Neural progenitor cell (in vitro differentiated cells): Measurements from ENCODE around the gene KIAA1217. TPM values are rescaled to one million over a fixed set of nuclear protein-coding genes. Genes with fewer than 3 reads are reported as not detected.

ENCODE experiments used
- DNase-seq: peaks from one replicate; pipeline ENCODE4 v3.0.0-alpha.2; 2016; ENCODE audit warnings: low spot score
- H2AFZ ChIP-seq: fragments of 200-600 bp; sonication (generic); replicated peaks from 2 replicates; pipeline ENCODE4 v1.6.1; 2016; ENCODE audit warnings: antibody characterized with exemption
- H3F3A ChIP-seq: fragments of 200-600 bp; sonication (generic); 2 replicates; pipeline ENCODE4 v1.6.1; 2016; ENCODE audit warnings: antibody characterized with exemption, low read depth
- H3K27ac ChIP-seq: fragments of 200-600 bp; sonication (generic); 2 replicates; pipeline ENCODE4 v1.5.1; 2016; ENCODE audit warnings: mild to moderate bottlenecking
- H3K27me3 ChIP-seq: fragments of 200-600 bp; sonication (generic); 2 replicates; pipeline ENCODE4 v1.6.1; 2016; ENCODE audit warnings: mild to moderate bottlenecking, moderate library complexity
- H3K36me3 ChIP-seq: fragments of 200-600 bp; sonication (generic); 2 replicates; pipeline ENCODE4 v1.5.1; 2016
- H3K4me1 ChIP-seq: fragments of 200-600 bp; sonication (generic); 2 replicates; pipeline ENCODE4 v1.6.1; 2016; ENCODE audit warnings: mixed run types
- H3K4me2 ChIP-seq: fragments of 200-600 bp; sonication (generic); 2 replicates; pipeline ENCODE4 v1.6.1; 2016
- H3K4me3 ChIP-seq: fragments of 200-600 bp; sonication (generic); 2 replicates; pipeline ENCODE4 v1.5.1; 2016
- H3K79me2 ChIP-seq: fragments of 200-600 bp; sonication (generic); 2 replicates; pipeline ENCODE4 v1.6.1; 2016; ENCODE audit warnings: low read depth
- H3K9ac ChIP-seq: fragments of 200-600 bp; sonication (generic); 2 replicates; pipeline ENCODE4 v1.6.1; 2016
- H3K9me3 ChIP-seq: fragments of 200-600 bp; sonication (generic); 2 replicates; pipeline ENCODE4 v1.5.1; 2016; ENCODE audit warnings: low read depth
- H4K20me1 ChIP-seq: fragments of 200-600 bp; sonication (generic); 2 replicates; pipeline ENCODE4 v1.6.1; 2016; ENCODE audit warnings: low read depth
- H3K27ac Mint-ChIP-seq: 3 replicates; pipeline ENCODE4 v1.8.0; 2021; ENCODE audit warnings: mixed read lengths
- H3K27me3 Mint-ChIP-seq: 2 replicates; pipeline ENCODE4 v1.8.0; 2022; ENCODE audit warnings: low read depth, mild to moderate bottlenecking, inconsistent platforms, moderate library complexity, mixed read lengths; ENCODE audit not compliant: insufficient read depth
- H3K36me3 Mint-ChIP-seq: 3 replicates; pipeline ENCODE4 v1.8.0; 2021; ENCODE audit warnings: mixed read lengths
- H3K4me1 Mint-ChIP-seq: 3 replicates; pipeline ENCODE4 v1.8.0; 2021; ENCODE audit warnings: mixed read lengths
- H3K4me3 Mint-ChIP-seq: 3 replicates; pipeline ENCODE4 v1.8.0; 2021; ENCODE audit warnings: mild to moderate bottlenecking, moderate library complexity, mixed read lengths
- H3K9me3 Mint-ChIP-seq: 3 replicates; pipeline ENCODE4 v1.8.0; 2020; ENCODE audit warnings: mixed read lengths
- EZH2 ChIP-seq: fragments of 200-600 bp; sonication (generic); IDR thresholded peaks from 2 replicates; pipeline ENCODE4 v1.6.1; 2017; ENCODE audit warnings: antibody characterized with exemption, mild to moderate bottlenecking, moderate library complexity
- EZH2phosphoT487 ChIP-seq: fragments of 200-600 bp; sonication (generic); IDR thresholded peaks from 2 replicates; pipeline ENCODE4 v1.6.1; 2017; ENCODE audit warnings: antibody characterized with exemption
- total RNA-seq: library from RNA; depleted of rRNA; stranded (reverse); fragments of >200 nt; gene quantifications from 2 replicates; pipeline ENCODE4 v1.2.3, GENCODE V29; 2015; ENCODE audit warnings: low replicate concordance
- TF ChIP-seq, protein P1 (sequence below): fragments of 200-600 bp; sonication (generic); IDR thresholded peaks from 2 replicates; pipeline ENCODE4 v1.5.1; 2017; ENCODE audit warnings: antibody characterized with exemption, mild to moderate bottlenecking

The KIAA1217 gene
- total RNA-seq, 1 donor from 2014 or later, result 13.1 TPM

DNA sequence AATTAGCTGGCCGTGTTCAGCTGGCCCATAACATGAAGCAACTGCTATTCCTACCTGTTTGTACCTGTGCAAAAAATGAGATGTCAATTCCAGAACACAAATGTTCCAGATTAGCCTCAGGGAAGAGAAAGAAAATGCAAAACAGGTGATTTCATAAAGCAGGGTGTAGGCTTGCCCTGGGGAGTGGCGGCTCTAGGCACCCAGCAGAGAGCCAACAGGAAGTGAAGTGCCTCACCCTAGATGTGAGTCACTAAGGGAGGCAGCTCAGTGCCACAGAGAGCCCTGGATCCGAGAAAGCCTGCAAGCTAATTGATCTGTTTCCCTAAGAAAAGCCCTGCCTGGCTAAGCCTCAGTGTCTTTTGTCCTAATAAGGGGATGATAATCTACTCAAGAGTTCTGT lies 274.8 kb downstream of the KIAA1217 start:
- Histone ChIP-seq H3K4me2 (no peak overlapping the region), H3K9me3 (no peaks in the 10 kb centered on the region), H3F3A (no peaks in the 10 kb centered on the region), H3K27me3 (no peaks in the 10 kb centered on the region), H2AFZ (no peak overlapping the region), H3K4me1 (no peaks in the 10 kb centered on the region), H3K79me2 (no peaks in the 10 kb centered on the region), H3K4me3 (no peak overlapping the region), H3K27ac (no peak overlapping the region), H3K9ac (no peak overlapping the region), H3K36me3 (no peaks in the 10 kb centered on the region), H4K20me1 (no peaks in the 10 kb centered on the region)
- Mint-ChIP-seq H3K36me3 (peaks cover 13% of the 10 kb centered on the region), H3K4me1 (peaks cover 6% of the 10 kb centered on the region), H3K9me3 (peaks cover 3% of the 10 kb centered on the region), H3K27me3 (peaks cover 2% of the 10 kb centered on the region), H3K4me3 (no peak overlapping the region), H3K27ac (no peak overlapping the region)
- TF ChIP-seq EZH2 (no peak), EZH2phosphoT487 (no peak)
- TF ChIP-seq, protein P1, sequence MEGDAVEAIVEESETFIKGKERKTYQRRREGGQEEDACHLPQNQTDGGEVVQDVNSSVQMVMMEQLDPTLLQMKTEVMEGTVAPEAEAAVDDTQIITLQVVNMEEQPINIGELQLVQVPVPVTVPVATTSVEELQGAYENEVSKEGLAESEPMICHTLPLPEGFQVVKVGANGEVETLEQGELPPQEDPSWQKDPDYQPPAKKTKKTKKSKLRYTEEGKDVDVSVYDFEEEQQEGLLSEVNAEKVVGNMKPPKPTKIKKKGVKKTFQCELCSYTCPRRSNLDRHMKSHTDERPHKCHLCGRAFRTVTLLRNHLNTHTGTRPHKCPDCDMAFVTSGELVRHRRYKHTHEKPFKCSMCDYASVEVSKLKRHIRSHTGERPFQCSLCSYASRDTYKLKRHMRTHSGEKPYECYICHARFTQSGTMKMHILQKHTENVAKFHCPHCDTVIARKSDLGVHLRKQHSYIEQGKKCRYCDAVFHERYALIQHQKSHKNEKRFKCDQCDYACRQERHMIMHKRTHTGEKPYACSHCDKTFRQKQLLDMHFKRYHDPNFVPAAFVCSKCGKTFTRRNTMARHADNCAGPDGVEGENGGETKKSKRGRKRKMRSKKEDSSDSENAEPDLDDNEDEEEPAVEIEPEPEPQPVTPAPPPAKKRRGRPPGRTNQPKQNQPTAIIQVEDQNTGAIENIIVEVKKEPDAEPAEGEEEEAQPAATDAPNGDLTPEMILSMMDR, result no peak
- peak; percentile 21 for DNase-seq

DNA sequence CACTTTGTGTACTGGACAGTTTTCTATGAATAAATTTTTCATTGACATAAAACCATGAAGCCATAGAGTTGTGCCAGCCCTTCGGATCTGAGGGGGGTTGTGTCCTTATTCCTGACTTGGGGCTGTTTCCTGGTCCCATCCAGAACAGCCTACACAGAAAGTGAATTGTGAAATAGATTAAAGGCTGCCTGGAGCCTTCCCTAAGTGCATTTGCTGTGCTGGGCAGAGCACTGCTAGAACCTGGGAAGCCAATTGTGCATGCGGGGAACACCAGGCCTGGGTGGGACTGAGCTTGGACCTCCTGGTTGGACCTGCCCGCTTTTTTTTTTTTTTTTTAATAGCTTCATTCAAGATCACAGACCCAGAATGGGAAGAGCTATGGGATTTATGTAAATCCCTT lies 275.8 kb downstream of the KIAA1217 start:
- Mint-ChIP-seq H3K4me1 (peaks cover 9% of the 10 kb centered on the region), H3K36me3 (peaks cover 10% of the 10 kb centered on the region), H3K9me3 (no peaks in the 10 kb centered on the region), H3K4me3 (no peak overlapping the region), H3K27ac (no peak overlapping the region), H3K27me3 (peaks cover 2% of the 10 kb centered on the region)
- DNase-seq, result no peak
- Histone ChIP-seq H3F3A (no peaks in the 10 kb centered on the region), H3K27ac (no peak overlapping the region), H3K9me3 (no peaks in the 10 kb centered on the region), H3K4me1 (no peaks in the 10 kb centered on the region), H3K4me2 (no peak overlapping the region), H3K36me3 (no peaks in the 10 kb centered on the region), H3K27me3 (no peaks in the 10 kb centered on the region), H2AFZ (no peak overlapping the region), H3K9ac (no peak overlapping the region), H3K79me2 (no peaks in the 10 kb centered on the region), H4K20me1 (no peaks in the 10 kb centered on the region), H3K4me3 (no peak overlapping the region)
- TF ChIP-seq EZH2phosphoT487 (no peak), EZH2 (no peak)
- TF ChIP-seq, protein P1, result no peak

DNA sequence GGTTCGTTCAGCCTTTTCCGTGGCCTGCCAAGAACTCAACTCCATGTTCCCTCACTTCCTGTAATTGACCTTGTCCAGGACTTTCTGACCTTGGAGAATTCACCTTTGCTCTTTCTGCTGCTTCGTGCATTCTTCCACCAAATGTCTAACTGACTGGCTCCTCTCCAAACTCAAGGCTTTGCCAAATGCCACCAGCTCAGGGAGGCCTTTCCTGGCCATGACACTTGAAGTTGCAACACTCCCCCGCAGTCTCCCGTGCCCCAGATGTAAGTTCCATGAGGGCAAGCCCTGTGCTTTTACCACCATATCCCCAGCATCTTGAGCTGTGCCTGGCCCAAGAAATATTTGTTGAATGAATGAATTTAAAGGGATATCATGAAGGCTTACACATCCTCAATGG lies 276.4 kb downstream of the KIAA1217 start:
- Histone ChIP-seq H4K20me1 (no peaks in the 10 kb centered on the region), H3K27me3 (no peaks in the 10 kb centered on the region), H3K4me1 (no peaks in the 10 kb centered on the region), H3F3A (no peaks in the 10 kb centered on the region), H3K79me2 (no peaks in the 10 kb centered on the region), H3K9me3 (no peaks in the 10 kb centered on the region), H3K4me2 (no peak overlapping the region), H3K27ac (no peak overlapping the region), H3K36me3 (no peaks in the 10 kb centered on the region), H3K9ac (no peak overlapping the region), H2AFZ (no peak overlapping the region), H3K4me3 (no peak overlapping the region)
- no peaks in the 10 kb centered on the region for H3K9me3 Mint-ChIP-seq
- peaks cover 10% of the 10 kb centered on the region for H3K36me3 Mint-ChIP-seq
- H3K4me1 Mint-ChIP-seq, result peaks cover 9% of the 10 kb centered on the region
- TF ChIP-seq EZH2, result no peak
- TF ChIP-seq, protein P1, result no peak
- TF ChIP-seq EZH2phosphoT487, result no peak
- H3K27me3 Mint-ChIP-seq, result peaks cover 2% of the 10 kb centered on the region
- H3K4me3 Mint-ChIP-seq, result no peak overlapping the region
- no peak for DNase-seq
- H3K27ac Mint-ChIP-seq, result peak overlapping the region; percentile 16
